Natural killer cell (primary cell): ENCODE measurements around the gene MACROD2. TPM values are rescaled to one million over a fixed set of nuclear protein-coding genes. Genes with fewer than 3 reads are reported as not detected.

ENCODE experiments used
- ATAC-seq, 3 donors: fragments of 150-1000 bp in 2 of 3; fragments of 200-7000 bp in 1 of 3; cut with Tn5 transposase; 1 replicate in 1 of 3; 2 replicates in 2 of 3; pipeline ENCODE4 v1.10.0; 2021; ENCODE audit warnings: mild to moderate bottlenecking in 2 of 3, moderate library complexity in 2 of 3
- DNase-seq, 2 donors: peaks; one replicate each; pipeline versions ENCODE4 v3.0.0 to v3.0.0-alpha.2; 2013 to 2021; ENCODE audit warnings: mixed read lengths in 1 of 2
- H3K27ac ChIP-seq: one replicate; pipeline ENCODE4 v1.5.1; 2013; ENCODE audit warnings: mild to moderate bottlenecking, low read length
- H3K27me3 ChIP-seq: one replicate; pipeline ENCODE4 v1.6.1; 2013; ENCODE audit warnings: low read length; ENCODE audit not compliant: control insufficient read depth, insufficient read depth
- H3K36me3 ChIP-seq: one replicate; pipeline ENCODE4 v1.6.1; 2013; ENCODE audit warnings: low read length; ENCODE audit not compliant: control insufficient read depth, insufficient read depth
- H3K4me1 ChIP-seq: one replicate; pipeline ENCODE4 v1.6.1; 2013; ENCODE audit warnings: low read length; ENCODE audit not compliant: control insufficient read depth, insufficient read depth
- H3K4me3 ChIP-seq: one replicate; pipeline ENCODE4 v1.5.1; 2013; ENCODE audit warnings: low read length
- H3K9me3 ChIP-seq: one replicate; pipeline ENCODE4 v1.6.1; 2013; ENCODE audit warnings: low read length; ENCODE audit not compliant: control insufficient read depth, insufficient read depth
- H3K27ac Mint-ChIP-seq, 2 donors: one replicate each; pipeline ENCODE4 v1.8.0; 2022; ENCODE audit warnings: mild to moderate bottlenecking in 2 of 2, mixed read lengths in 2 of 2, moderate library complexity in 1 of 2
- H3K27me3 Mint-ChIP-seq, 2 donors: one replicate each; pipeline ENCODE4 v1.8.0; 2022; ENCODE audit warnings: low read depth in 2 of 2, mixed read lengths in 2 of 2
- H3K36me3 Mint-ChIP-seq: one replicate; pipeline ENCODE4 v1.8.0; 2022; ENCODE audit warnings: mixed read lengths
- H3K4me1 Mint-ChIP-seq, 2 donors: one replicate each; pipeline ENCODE4 v1.8.0; 2022; ENCODE audit warnings: mixed read lengths in 2 of 2
- H3K4me3 Mint-ChIP-seq: one replicate; pipeline ENCODE4 v1.8.0; 2022; ENCODE audit warnings: mild to moderate bottlenecking, moderate library complexity, mixed read lengths
- H3K9me3 Mint-ChIP-seq, 2 donors: one replicate each; pipeline ENCODE4 v1.8.0; 2022; ENCODE audit warnings: mixed read lengths in 2 of 2
- WGBS: methylation state at CpG from one replicate; pipeline ENCODE4 v1.1.7; 2013; ENCODE audit warnings: missing lambda C conversion rate; ENCODE audit not compliant: insufficient coverage; 5-methylcytosine and 5-hydroxymethylcytosine counted together
- intact Hi-C: fragments of 100-400 bp; cut with micrococcal nuclease; formaldehyde crosslinking; loops from one replicate; pipeline ENCODE4 v1.14.2; 2022
- total RNA-seq, 4 donors: library from RNA; stranded (reverse); fragments of 120-200 nt in 1 of 4; gene quantifications; one replicate each; pipeline versions ENCODE4 v1.2.3 to v1.2.4, GENCODE V29; 2013 to 2022
- TF ChIP-seq, protein P1 (sequence below): fragments of 200-600 bp; IDR thresholded peaks from one replicate; pipeline ENCODE4 v1.8.0; 2022; ENCODE audit warnings: antibody characterized with exemption

MACROD2 gene
- total RNA-seq, 3 donors from 2014 or later (not counting 1 experiment from before 2014, with no cell fraction given): 0.19 to 0.88 TPM; not detected in 1

GRCh38 chr20:15637950-15638754 lies 1642.8 kb downstream of the MACROD2 start:
- no peak for ATAC-seq
- Mint-ChIP-seq H3K27me3 (peaks cover 0 to 3% of the 10 kb centered on the region in 2 donors), H3K4me1 (no peaks in the 10 kb centered on the region), H3K36me3 (no peaks in the 10 kb centered on the region), H3K27ac (no peak overlapping the region), H3K9me3 (peaks cover 0 to 3% of the 10 kb centered on the region in 2 donors), H3K4me3 (no peak overlapping the region)
- intact Hi-C loops: no loop called here
- 63% methylated on average over 3 of the region's 5 CpGs for WGBS
- H3K36me3 ChIP-seq: no peaks in the 10 kb centered on the region
- H3K4me3 ChIP-seq: no peak overlapping the region
- no peak overlapping the region for H3K27ac ChIP-seq
- DNase-seq: no peak
- H3K27me3 ChIP-seq: no peaks in the 10 kb centered on the region
- TF ChIP-seq, protein P1, sequence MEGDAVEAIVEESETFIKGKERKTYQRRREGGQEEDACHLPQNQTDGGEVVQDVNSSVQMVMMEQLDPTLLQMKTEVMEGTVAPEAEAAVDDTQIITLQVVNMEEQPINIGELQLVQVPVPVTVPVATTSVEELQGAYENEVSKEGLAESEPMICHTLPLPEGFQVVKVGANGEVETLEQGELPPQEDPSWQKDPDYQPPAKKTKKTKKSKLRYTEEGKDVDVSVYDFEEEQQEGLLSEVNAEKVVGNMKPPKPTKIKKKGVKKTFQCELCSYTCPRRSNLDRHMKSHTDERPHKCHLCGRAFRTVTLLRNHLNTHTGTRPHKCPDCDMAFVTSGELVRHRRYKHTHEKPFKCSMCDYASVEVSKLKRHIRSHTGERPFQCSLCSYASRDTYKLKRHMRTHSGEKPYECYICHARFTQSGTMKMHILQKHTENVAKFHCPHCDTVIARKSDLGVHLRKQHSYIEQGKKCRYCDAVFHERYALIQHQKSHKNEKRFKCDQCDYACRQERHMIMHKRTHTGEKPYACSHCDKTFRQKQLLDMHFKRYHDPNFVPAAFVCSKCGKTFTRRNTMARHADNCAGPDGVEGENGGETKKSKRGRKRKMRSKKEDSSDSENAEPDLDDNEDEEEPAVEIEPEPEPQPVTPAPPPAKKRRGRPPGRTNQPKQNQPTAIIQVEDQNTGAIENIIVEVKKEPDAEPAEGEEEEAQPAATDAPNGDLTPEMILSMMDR: no peak
- no peaks in the 10 kb centered on the region for H3K4me1 ChIP-seq
- H3K9me3 ChIP-seq: no peaks in the 10 kb centered on the region

- 87% methylated on average over 5 of the region's 5 CpGs for WGBS
- intact Hi-C loops: no loop called here
- H3K4me3 ChIP-seq: no peak overlapping the region
- H3K4me3 Mint-ChIP-seq: no peak overlapping the region
- DNase-seq (no peak), ATAC-seq (no peak)
- H3K27ac ChIP-seq: no peak overlapping the region
- TF ChIP-seq, protein P1: no peak
- no peaks in the 10 kb centered on the region for H3K36me3 Mint-ChIP-seq
- H3K27ac Mint-ChIP-seq: no peak overlapping the region
- no peaks in the 10 kb centered on the region for H3K9me3 ChIP-seq
- H3K27me3 ChIP-seq: no peaks in the 10 kb centered on the region
- H3K9me3 Mint-ChIP-seq: peaks cover 0 to 3% of the 10 kb centered on the region in 2 donors
- H3K4me1 ChIP-seq: no peaks in the 10 kb centered on the region
- peaks cover 0 to 3% of the 10 kb centered on the region in 2 donors for H3K27me3 Mint-ChIP-seq
- no peaks in the 10 kb centered on the region for H3K4me1 Mint-ChIP-seq
- H3K36me3 ChIP-seq: no peaks in the 10 kb centered on the region
Observed at GRCh38 chr20:15638816-15639215, 1643.5 kb downstream of the MACROD2 start.

DNA sequence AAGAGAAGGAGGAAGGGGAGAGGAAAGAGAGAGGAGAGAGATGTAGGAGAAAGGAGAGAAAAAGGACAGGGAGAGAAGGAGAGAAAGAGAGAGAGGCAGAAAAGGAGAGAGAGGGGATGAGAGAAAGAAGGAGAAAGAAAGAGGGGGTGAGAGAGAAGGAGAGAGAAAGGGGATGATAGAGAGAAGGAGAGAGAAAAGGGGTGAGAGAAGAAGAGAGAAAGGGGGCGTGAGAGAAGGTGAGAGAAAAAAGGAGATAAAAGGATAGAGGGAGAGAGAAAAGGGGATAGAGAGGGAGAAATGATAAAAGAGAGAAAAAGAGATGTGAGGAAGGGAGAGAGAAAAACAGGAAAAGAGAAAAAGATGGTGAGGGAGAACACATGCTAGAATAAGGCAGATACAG lies 1644.5 kb downstream of the MACROD2 start:
- no peak for DNase-seq
- intact Hi-C loops: no loop called here
- 74% methylated on average over 1 of the region's 1 CpG for WGBS

More for the DNA sequence above, 1644.5 kb downstream of the MACROD2 start:
- Histone ChIP-seq H3K4me1 (no peaks in the 10 kb centered on the region), H3K27me3 (no peaks in the 10 kb centered on the region), H3K27ac (no peak overlapping the region), H3K4me3 (no peak overlapping the region), H3K36me3 (no peaks in the 10 kb centered on the region), H3K9me3 (no peaks in the 10 kb centered on the region)
- Mint-ChIP-seq H3K4me3 (no peak overlapping the region), H3K4me1 (no peaks in the 10 kb centered on the region), H3K27me3 (peaks cover 0 to 3% of the 10 kb centered on the region in 2 donors), H3K36me3 (no peaks in the 10 kb centered on the region), H3K9me3 (peaks cover 0 to 3% of the 10 kb centered on the region in 2 donors), H3K27ac (no peak overlapping the region)
- TF ChIP-seq, protein P1: no peak
- ATAC-seq: no peak
